GM12878 (cell line): ENCODE results near the gene BEST2. TPM values are rescaled to one million over a fixed set of nuclear protein-coding genes. Genes with fewer than 3 reads are reported as not detected.
A peak's percentile ranks its signal among the peaks of the same experiment; 100 is the strongest.

ENCODE experiments used
- ATAC-seq: fragments of 200-7000 bp; cut with Tn5 transposase; 3 replicates; pipeline ENCODE4 v1.9.1; 2020; ENCODE audit warnings: mild to moderate bottlenecking, moderate library complexity
- BruUV-seq: library from RNA; stranded (reverse); fragments of 400-500 nt; replicated peaks from 2 replicates; lab custom pipeline; 2021; lab: Mats Ljungman, UMichigan
- CTCF ChIA-PET: fragments of 300-600 bp; sonication (Branson Sonifier 250); formaldehyde crosslinking; extraction: SDS; loops from one replicate; lab custom pipeline; 2021; ENCODE audit warnings: inconsistent platforms; lab: Yijun Ruan, JAX
- POLR2A ChIA-PET: fragments of 350-600 bp; formaldehyde crosslinking; extraction: SDS; loops from one replicate; lab custom pipeline; 2021; ENCODE audit warnings: inconsistent platforms; lab: Charles Lee
- RAD21 ChIA-PET: fragments of 300-600 bp; sonication (Branson Sonifier 250); formaldehyde crosslinking; loops from one replicate; lab custom pipeline; 2023; ENCODE audit warnings: antibody characterized with exemption; ENCODE audit not compliant: unreplicated experiment; lab: Charles Lee
- SMC1A ChIA-PET: fragments of 300-600 bp; sonication (Branson Sonifier 250); formaldehyde crosslinking; loops from one replicate; lab custom pipeline; 2023; ENCODE audit not compliant: unreplicated experiment, uncharacterized antibody; lab: Charles Lee
- DNase-seq: peaks from one replicate; pipeline ENCODE4 v3.0.0-alpha.2; 2011; ENCODE audit warnings: low read depth, low spot score
- FAIRE-seq: peaks from 3 replicates; lab custom pipeline; 2011; peaks lifted over from hg19 to GRCh38; lab: Jason Lieb, UNC
- H2AFZ ChIP-seq: 2 replicates; pipeline ENCODE4 v1.6.0; 2011; ENCODE audit warnings: low read depth, low read length, control low read depth; ENCODE audit not compliant: control insufficient read depth
- H3K27ac ChIP-seq: 2 replicates; pipeline ENCODE4 v1.5.1; 2011; ENCODE audit warnings: control low read depth; ENCODE audit not compliant: control insufficient read depth, insufficient read depth
- H3K27me3 ChIP-seq, 2 experiments: replicated peaks in 1 of 2; 2 replicates each; pipeline versions ENCODE4 v1.6.0 to v1.6.1; 2011; ENCODE audit warnings: low read length in 1 of 2; ENCODE audit not compliant: control insufficient read depth in 2 of 2, insufficient read depth in 2 of 2
- H3K36me3 ChIP-seq, 2 experiments: 2 replicates each; pipeline ENCODE4 v1.5.1; 2011; ENCODE audit warnings: low read length in 1 of 2; ENCODE audit not compliant: control insufficient read depth in 2 of 2, insufficient read depth in 2 of 2
- H3K4me1 ChIP-seq: 2 replicates; pipeline ENCODE4 v1.6.1; 2011; ENCODE audit warnings: mild to moderate bottlenecking, low read length, moderate library complexity, mixed read lengths; ENCODE audit not compliant: control insufficient read depth, insufficient read depth
- H3K4me2 ChIP-seq: 2 replicates; pipeline ENCODE4 v1.6.0; 2011; ENCODE audit warnings: control low read depth; ENCODE audit not compliant: control insufficient read depth, insufficient read depth
- H3K4me3 ChIP-seq: fragments of 200-600 bp; sonication (generic); 2 replicates; pipeline ENCODE4 v1.5.1; 2016
- H3K79me2 ChIP-seq: 2 replicates; pipeline ENCODE4 v1.6.0; 2011; ENCODE audit warnings: low read length; ENCODE audit not compliant: control insufficient read depth, insufficient read depth
- H3K9ac ChIP-seq: 2 replicates; pipeline ENCODE4 v1.8.0; 2011; ENCODE audit warnings: low read length, control low read depth, mixed read lengths; ENCODE audit not compliant: control insufficient read depth, insufficient read depth
- H3K9me3 ChIP-seq: replicated peaks from 3 replicates; pipeline ENCODE4 v1.5.1; 2011; ENCODE audit warnings: mild to moderate bottlenecking, low read length; ENCODE audit not compliant: control insufficient read depth, insufficient read depth
- H4K20me1 ChIP-seq: 2 replicates; pipeline ENCODE4 v1.6.0; 2011; ENCODE audit not compliant: control insufficient read depth, insufficient read depth
- ATF7 ChIP-seq: fragments of 450-650 bp; IDR thresholded peaks from 2 replicates; pipeline ENCODE4 v1.6.1; 2016; ENCODE audit warnings: low read depth, mild to moderate bottlenecking
- EP300 ChIP-seq, 2 experiments: fragments of 150-350 bp in 1 of 2; IDR thresholded peaks; 2 replicates each; pipeline ENCODE4 v1.6.1; 2011 to 2012; ENCODE audit warnings: low read depth in 2 of 2, low read length in 2 of 2, borderline replicate concordance in 1 of 2, improper control_type of control experiment in 1 of 2, inconsistent platforms in 1 of 2; ENCODE audit not compliant: control insufficient read depth in 1 of 2
- HDGF ChIP-seq: fragments of 450-650 bp; IDR thresholded peaks from 2 replicates; pipeline ENCODE4 v1.6.1; 2016; ENCODE audit warnings: antibody characterized with exemption
- IRF4 ChIP-seq: IDR thresholded peaks from 2 replicates; pipeline ENCODE4 v1.6.1; 2011; ENCODE audit warnings: low read depth, low read length
- NR2C1 ChIP-seq: fragments of 450-650 bp; IDR thresholded peaks from 2 replicates; pipeline ENCODE4 v1.6.1; 2017; ENCODE audit warnings: antibody characterized with exemption, mild to moderate bottlenecking, moderate library complexity
- PAX8 ChIP-seq: fragments of 450-650 bp; IDR thresholded peaks from 2 replicates; pipeline ENCODE4 v1.6.1; 2017; ENCODE audit warnings: mild to moderate bottlenecking, moderate library complexity
- RFX5 ChIP-seq: IDR thresholded peaks from 2 replicates; pipeline ENCODE4 v1.6.1; 2011; ENCODE audit warnings: low read depth, low read length, improper control_type of control experiment
- SMAD5 ChIP-seq: IDR thresholded peaks from 2 replicates; pipeline ENCODE4 v1.6.1; 2016; ENCODE audit warnings: antibody characterized with exemption, low read depth
- SUZ12 ChIP-seq: fragments of 200-600 bp; sonication (generic); IDR thresholded peaks from one replicate; pipeline ENCODE4 v1.6.1; 2018; ENCODE audit warnings: antibody characterized with exemption, mild to moderate bottlenecking; ENCODE audit not compliant: unreplicated experiment
- WGBS: methylation state at CpG from one replicate; pipeline ENCODE4 v1.1.6; 2016; ENCODE audit warnings: low lambda C conversion rate; ENCODE audit not compliant: insufficient replicate concordance, insufficient coverage; ENCODE audit errors: missing lambda C conversion rate; 5-methylcytosine and 5-hydroxymethylcytosine counted together
- in situ Hi-C: fragments of 300-500 bp; cut with MboI; formaldehyde crosslinking; loops from 9 replicates; pipeline ENCODE4 v1.14.3; 2018; ENCODE audit warnings: mixed read lengths
- intact Hi-C: fragments of 100-400 bp; cut with micrococcal nuclease; formaldehyde crosslinking; loops from one replicate; pipeline ENCODE4 v1.14.2; 2022; ENCODE audit not compliant: unreplicated experiment
- polyA plus RNA-seq, 11 experiments: library from polyadenylated mRNA; depleted of rRNA in 4 of 11; unstranded in 6 of 11; stranded (reverse) in 5 of 11; fragments of >200 nt; fragmentation: Nextera tagmentation in 4 of 11; fragmentation: Illumina TruSeq in 1 of 11; extraction: Ambion mirVana in 4 of 11; extraction: Trizol in 1 of 11; gene quantifications; 1 replicate in 1 of 11; 2 replicates in 10 of 11; pipeline versions ENCODE4 v1.2.1 to v1.2.3, GENCODE V29; 2011 to 2016; ENCODE audit warnings: inconsistent platforms in 2 of 11, missing spikeins in 2 of 11, low read depth in 1 of 11
- total RNA-seq, 4 experiments: library from RNA; depleted of rRNA in 3 of 4; stranded (reverse); fragments of >200 nt in 3 of 4; fragmentation: Illumina TruSeq in 1 of 4; extraction: Trizol in 1 of 4; gene quantifications; 2 replicates each; pipeline versions ENCODE4 v1.2.1 to v1.2.3, GENCODE V29; 2013 to 2021
- TF ChIP-seq, protein P1 (sequence below): fragments of 450-650 bp; IDR thresholded peaks from 2 replicates; pipeline ENCODE4 v1.6.1; 2018; ENCODE audit warnings: mild to moderate bottlenecking, low read depth, moderate library complexity; ENCODE audit not compliant: partially characterized antibody
- TF ChIP-seq, protein P2 (sequence below): fragments of 150-350 bp; IDR thresholded peaks from 2 replicates; pipeline ENCODE4 v1.6.1; 2014; ENCODE audit warnings: mild to moderate bottlenecking, low read depth, low read length
- TF ChIP-seq, protein P3 (sequence below): fragments of 450-650 bp; IDR thresholded peaks from 2 replicates; pipeline ENCODE4 v1.6.1; 2017; ENCODE audit warnings: mild to moderate bottlenecking, low read depth, inconsistent platforms; ENCODE audit not compliant: poor library complexity, severe bottlenecking
- TF ChIP-seq, protein P4 (sequence below): IDR thresholded peaks from 2 replicates; pipeline ENCODE4 v1.6.1; 2012; ENCODE audit warnings: low read depth, low read length, improper control_type of control experiment

Gene BEST2
- total and polyA plus RNA-seq, 10 of the 15 experiments (the other 5 are each of a cell fraction or from before 2014, with no cell fraction given): not detected

DNA sequence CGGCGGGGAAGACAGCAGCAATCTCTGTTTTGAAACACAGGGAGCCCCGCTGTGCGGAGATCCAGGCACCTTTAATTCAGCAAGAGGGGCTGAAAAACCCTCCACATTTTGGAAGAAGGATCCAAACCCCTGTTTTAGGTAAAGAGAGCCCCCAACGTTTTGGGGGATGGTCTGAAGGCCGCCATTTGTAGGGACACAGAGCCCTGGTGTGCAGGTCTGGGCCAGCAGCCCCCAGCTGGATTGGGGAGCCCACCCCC lies 27.2 kb downstream of the BEST2 start:
- H3K9ac ChIP-seq: peak overlapping the region; percentile 94
- CTCF ChIA-PET: interaction anchor here (1.0 to 12.1 kb wide), 8 partner anchors 9 to 112 kb away, joined by 3 to 537 read pairs (median 18); partner anchors contain the start of genes JUNB, MAN2B1, PRDX2 and RNASEH2A
- ATAC-seq (no peak), DNase-seq (no peak), FAIRE-seq (no peak)
- in situ Hi-C loops (no loop called here), intact Hi-C loops (loop anchor here (1.0 kb wide), 1 partner anchor 12 kb away; the partner anchor contains the start of gene JUNB)
- no peaks in the 10 kb centered on the region for H3K36me3 ChIP-seq
- RAD21 ChIA-PET: interaction anchor here (0.7 to 4.8 kb wide), 5 partner anchors 9 to 112 kb away, joined by 3 to 303 read pairs (median 13); partner anchors contain the start of genes GCDH and JUNB
- TF ChIP-seq NR2C1 (no peak), EP300 (IDR thresholded peaks at IDR 0.05; ENCODE audit: borderline replicate concordance in 1 of 2, control insufficient read depth in 1 of 2, low read depth in 2 of 2, low read length in 2 of 2) (no peak; a peak in 1 of 4 replicates), RFX5 (no peak), PAX8 (peak; percentile 19; the same call in 1 of the 2 replicates), IRF4 (no peak), HDGF (no peak), SMAD5 (peak; percentile 50; the same call in 1 of the 2 replicates), SUZ12 (no peak), ATF7 (0 out of 2 replicates have a peak, but pooled peaks have one; percentile 2)
- TF ChIP-seq, protein P1, sequence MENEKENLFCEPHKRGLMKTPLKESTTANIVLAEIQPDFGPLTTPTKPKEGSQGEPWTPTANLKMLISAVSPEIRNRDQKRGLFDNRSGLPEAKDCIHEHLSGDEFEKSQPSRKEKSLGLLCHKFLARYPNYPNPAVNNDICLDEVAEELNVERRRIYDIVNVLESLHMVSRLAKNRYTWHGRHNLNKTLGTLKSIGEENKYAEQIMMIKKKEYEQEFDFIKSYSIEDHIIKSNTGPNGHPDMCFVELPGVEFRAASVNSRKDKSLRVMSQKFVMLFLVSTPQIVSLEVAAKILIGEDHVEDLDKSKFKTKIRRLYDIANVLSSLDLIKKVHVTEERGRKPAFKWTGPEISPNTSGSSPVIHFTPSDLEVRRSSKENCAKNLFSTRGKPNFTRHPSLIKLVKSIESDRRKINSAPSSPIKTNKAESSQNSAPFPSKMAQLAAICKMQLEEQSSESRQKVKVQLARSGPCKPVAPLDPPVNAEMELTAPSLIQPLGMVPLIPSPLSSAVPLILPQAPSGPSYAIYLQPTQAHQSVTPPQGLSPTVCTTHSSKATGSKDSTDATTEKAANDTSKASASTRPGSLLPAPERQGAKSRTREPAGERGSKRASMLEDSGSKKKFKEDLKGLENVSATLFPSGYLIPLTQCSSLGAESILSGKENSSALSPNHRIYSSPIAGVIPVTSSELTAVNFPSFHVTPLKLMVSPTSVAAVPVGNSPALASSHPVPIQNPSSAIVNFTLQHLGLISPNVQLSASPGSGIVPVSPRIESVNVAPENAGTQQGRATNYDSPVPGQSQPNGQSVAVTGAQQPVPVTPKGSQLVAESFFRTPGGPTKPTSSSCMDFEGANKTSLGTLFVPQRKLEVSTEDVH: no peak
- TF ChIP-seq, protein P2, sequence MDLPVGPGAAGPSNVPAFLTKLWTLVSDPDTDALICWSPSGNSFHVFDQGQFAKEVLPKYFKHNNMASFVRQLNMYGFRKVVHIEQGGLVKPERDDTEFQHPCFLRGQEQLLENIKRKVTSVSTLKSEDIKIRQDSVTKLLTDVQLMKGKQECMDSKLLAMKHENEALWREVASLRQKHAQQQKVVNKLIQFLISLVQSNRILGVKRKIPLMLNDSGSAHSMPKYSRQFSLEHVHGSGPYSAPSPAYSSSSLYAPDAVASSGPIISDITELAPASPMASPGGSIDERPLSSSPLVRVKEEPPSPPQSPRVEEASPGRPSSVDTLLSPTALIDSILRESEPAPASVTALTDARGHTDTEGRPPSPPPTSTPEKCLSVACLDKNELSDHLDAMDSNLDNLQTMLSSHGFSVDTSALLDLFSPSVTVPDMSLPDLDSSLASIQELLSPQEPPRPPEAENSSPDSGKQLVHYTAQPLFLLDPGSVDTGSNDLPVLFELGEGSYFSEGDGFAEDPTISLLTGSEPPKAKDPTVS: no peak
- TF ChIP-seq, protein P3, sequence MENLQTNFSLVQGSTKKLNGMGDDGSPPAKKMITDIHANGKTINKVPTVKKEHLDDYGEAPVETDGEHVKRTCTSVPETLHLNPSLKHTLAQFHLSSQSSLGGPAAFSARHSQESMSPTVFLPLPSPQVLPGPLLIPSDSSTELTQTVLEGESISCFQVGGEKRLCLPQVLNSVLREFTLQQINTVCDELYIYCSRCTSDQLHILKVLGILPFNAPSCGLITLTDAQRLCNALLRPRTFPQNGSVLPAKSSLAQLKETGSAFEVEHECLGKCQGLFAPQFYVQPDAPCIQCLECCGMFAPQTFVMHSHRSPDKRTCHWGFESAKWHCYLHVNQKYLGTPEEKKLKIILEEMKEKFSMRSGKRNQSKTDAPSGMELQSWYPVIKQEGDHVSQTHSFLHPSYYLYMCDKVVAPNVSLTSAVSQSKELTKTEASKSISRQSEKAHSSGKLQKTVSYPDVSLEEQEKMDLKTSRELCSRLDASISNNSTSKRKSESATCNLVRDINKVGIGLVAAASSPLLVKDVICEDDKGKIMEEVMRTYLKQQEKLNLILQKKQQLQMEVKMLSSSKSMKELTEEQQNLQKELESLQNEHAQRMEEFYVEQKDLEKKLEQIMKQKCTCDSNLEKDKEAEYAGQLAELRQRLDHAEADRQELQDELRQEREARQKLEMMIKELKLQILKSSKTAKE: peak; percentile 1
- TF ChIP-seq, protein P4, sequence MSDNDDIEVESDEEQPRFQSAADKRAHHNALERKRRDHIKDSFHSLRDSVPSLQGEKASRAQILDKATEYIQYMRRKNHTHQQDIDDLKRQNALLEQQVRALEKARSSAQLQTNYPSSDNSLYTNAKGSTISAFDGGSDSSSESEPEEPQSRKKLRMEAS: no peak
- peak overlapping the region; percentile 91 for H3K27ac ChIP-seq
- peaks cover 9% of the 10 kb centered on the region for H3K79me2 ChIP-seq
- H3K9me3 ChIP-seq: no peaks in the 10 kb centered on the region
- H4K20me1 ChIP-seq: no peaks in the 10 kb centered on the region
- H3K4me3 ChIP-seq: peak overlapping the region; percentile 76
- WGBS: 0% methylated on average over 6 of the region's 6 CpGs
- SMC1A ChIA-PET: interaction anchor here (1.0 to 8.4 kb wide), 6 partner anchors 9 to 186 kb away, joined by 3 to 240 read pairs (median 11); partner anchors contain the start of gene JUNB
- peak overlapping the region; percentile 99 for H3K4me2 ChIP-seq
- no peaks in the 10 kb centered on the region for H3K27me3 ChIP-seq
- H2AFZ ChIP-seq: peak overlapping the region; percentile 78
- POLR2A ChIA-PET: interaction anchor here (0.6 to 9.3 kb wide), 4 partner anchors 9 to 56 kb away, joined by 3 to 303 read pairs (median 36); partner anchors contain the start of gene JUNB
- H3K4me1 ChIP-seq: peaks cover 39% of the 10 kb centered on the region
- TSS peak; percentile 95 for BruUV-seq
